ENCODE measurements around the gene TAOK3.

Gene TAOK3

DNA sequence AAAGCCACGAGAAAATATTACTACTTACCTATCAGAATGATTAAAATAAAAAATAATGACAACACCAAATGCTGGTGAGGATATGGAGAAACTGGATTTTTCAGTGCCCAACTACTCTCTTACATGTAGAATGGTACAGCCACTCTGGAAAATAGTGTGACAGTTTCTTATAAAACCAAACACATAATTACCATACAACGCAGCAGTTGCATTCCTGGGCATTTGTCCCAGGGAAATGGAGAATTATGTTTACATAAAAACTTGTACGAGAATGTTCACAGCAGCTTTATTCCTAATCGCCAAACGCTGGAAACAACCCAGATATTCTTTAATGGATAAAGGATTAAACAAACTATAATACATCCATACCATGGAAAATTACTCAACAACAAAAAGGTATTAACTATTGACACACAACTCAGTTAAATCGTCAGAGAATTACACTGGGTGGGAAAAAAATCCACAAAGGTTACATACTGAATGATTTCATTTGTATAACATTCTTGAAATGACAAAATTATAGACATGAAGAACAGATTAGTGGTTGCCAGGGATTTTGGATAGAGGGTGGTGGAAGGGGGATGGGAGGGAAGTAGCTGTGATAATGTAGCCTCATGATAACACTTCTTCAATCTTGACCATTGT lies 35.4 kb downstream of the TAOK3 start:
- peak; percentile 81 for DNase-seq (ENCODE audit: low read depth)
- TF ChIP-seq, protein P1, sequence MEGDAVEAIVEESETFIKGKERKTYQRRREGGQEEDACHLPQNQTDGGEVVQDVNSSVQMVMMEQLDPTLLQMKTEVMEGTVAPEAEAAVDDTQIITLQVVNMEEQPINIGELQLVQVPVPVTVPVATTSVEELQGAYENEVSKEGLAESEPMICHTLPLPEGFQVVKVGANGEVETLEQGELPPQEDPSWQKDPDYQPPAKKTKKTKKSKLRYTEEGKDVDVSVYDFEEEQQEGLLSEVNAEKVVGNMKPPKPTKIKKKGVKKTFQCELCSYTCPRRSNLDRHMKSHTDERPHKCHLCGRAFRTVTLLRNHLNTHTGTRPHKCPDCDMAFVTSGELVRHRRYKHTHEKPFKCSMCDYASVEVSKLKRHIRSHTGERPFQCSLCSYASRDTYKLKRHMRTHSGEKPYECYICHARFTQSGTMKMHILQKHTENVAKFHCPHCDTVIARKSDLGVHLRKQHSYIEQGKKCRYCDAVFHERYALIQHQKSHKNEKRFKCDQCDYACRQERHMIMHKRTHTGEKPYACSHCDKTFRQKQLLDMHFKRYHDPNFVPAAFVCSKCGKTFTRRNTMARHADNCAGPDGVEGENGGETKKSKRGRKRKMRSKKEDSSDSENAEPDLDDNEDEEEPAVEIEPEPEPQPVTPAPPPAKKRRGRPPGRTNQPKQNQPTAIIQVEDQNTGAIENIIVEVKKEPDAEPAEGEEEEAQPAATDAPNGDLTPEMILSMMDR (conservative IDR thresholded peaks at IDR 0.05; ENCODE audit: low read depth, low read length), result no peak
- no peak overlapping the region for H3K4me3 ChIP-seq (ENCODE audit: low read length)

DNA sequence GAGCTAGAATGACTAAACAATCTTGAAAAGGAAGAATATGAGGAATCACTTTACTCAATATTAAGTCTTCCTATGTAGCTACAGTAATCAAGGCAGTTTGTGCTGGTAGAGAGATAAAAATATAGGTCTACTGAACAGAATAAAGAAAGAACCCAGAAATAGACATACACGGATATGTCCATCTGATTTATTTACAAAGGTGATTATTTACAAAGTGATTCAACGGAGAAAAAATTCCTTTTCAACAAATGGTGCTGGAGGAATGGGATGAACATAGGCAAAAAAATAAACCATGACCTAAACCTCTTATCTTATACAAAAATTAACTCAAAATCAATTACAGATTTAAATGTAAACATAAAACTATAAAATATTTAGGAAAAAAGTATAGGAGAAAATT lies 36.6 kb downstream of the TAOK3 start:
- no peak overlapping the region for H3K4me3 ChIP-seq (ENCODE audit: low read length)
- TF ChIP-seq, protein P1 (conservative IDR thresholded peaks at IDR 0.05; ENCODE audit: low read depth, low read length), result no peak
- no peak for DNase-seq (ENCODE audit: low read depth)

DNA sequence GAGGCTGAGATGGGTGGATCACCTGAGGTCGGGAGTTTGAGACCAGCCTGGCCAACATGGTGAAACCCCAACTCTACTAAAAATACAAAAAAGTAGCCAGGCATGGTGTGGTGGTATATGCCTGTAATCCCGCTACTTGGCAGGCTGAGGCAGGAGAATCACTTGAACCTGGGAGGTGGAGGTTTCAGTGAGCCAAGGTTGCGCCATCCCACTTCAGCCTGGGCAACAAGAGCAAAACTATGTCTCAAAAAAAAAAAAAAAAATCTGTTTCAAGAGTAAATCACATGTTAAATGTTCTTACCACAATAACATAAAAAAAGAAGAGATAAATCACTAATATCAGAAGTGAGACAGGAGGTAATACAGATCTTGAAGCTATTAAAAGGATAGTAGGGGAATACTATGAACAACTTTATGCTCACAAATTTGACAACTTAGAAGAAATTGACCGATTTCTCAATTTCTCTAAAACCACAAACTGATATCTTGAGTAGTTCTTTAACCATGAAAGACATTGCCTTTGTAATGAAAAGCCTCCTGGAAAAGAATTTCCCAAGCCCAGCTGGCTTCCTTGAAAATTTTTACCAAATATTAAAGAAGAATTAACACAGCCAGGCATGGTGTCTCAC lies 37.7 kb downstream of the TAOK3 start:
- TF ChIP-seq, protein P1 (conservative IDR thresholded peaks at IDR 0.05; ENCODE audit: low read depth, low read length), result no peak
- H3K4me3 ChIP-seq (ENCODE audit: low read length), result no peak overlapping the region
- no peak for DNase-seq (ENCODE audit: low read depth)

DNA sequence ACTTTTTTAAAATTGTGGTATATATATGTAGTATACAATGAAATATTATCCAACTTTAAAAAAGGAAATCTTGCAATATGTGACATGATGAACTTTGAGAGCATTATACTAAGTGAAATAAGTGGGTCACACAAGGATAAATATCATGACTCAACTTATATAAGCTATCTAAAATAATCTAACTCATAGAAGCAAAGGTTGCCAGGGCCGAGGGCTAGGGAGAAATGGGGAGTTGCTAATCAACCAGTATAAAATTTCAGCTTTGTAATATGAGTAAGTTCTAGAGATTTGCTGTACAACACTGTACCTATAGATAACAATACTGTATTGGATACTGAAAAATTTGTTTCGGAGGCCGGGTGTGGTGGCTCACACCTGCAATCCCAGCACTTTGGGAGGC lies 38.5 kb downstream of the TAOK3 start:
- no peak for DNase-seq (ENCODE audit: low read depth)
- no peak overlapping the region for H3K4me3 ChIP-seq (ENCODE audit: low read length)
- TF ChIP-seq, protein P1 (conservative IDR thresholded peaks at IDR 0.05; ENCODE audit: low read depth, low read length), result no peak

DNA sequence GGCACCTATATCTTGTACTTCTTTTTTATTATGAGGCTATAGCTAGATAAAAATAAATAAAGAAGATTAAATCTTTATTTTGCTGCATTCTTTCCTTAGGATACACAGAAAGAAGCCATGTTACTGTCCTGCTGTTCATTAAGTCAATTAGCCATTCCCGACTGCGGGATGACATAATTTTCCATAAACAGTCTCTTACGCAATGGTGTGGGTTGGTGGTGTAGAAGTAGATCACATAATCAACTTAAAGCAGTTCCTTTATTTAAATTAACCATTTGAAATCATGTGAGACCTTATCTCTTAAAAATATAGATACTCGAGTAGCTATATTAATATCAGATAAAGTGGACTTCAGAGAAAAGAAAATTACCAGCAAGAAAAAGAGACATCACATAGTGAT lies 40.2 kb downstream of the TAOK3 start:
- no peak overlapping the region for H3K4me3 ChIP-seq (ENCODE audit: low read length)
- DNase-seq (ENCODE audit: low read depth), result no peak
- TF ChIP-seq, protein P1 (conservative IDR thresholded peaks at IDR 0.05; ENCODE audit: low read depth, low read length), result no peak

DNA sequence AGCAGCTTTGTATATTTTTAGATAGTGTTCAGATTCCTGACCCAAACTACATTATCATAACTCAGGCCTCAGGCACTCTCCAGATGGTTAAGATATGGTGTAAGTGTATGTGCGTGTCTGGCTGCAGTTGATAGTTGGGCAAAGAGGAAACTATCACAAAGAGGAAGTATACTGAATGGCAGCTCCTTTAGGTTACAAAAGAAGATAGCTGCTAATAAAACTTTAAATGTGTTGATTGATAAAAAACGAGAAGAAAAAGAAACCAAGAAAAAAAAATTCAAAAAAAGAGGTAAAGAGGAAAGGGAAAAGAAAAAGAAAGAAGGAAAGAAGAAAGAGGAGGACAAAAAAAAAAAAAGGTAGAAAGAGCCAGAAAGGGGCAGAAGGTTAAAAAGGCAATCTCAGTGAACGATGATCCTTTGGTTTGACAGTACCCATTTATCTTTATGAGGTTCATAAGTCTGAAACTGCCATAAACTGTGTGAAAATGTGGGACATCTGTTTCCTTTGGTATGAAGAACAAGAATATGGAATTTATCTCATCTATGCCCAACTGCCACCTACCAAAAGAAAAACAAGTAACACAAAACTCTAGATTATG lies 42.2 kb downstream of the TAOK3 start:
- no peak overlapping the region for H3K4me3 ChIP-seq (ENCODE audit: low read length)
- no peak for DNase-seq (ENCODE audit: low read depth)
- TF ChIP-seq, protein P1 (conservative IDR thresholded peaks at IDR 0.05; ENCODE audit: low read depth, low read length), result no peak

All from retinal pigment epithelial cell (primary cell).